NB4 (cell line): ENCODE results near the gene MYCBP2.

Source experiments
- MYC ChIP-seq: IDR thresholded peaks from 2 replicates; pipeline ENCODE4 v1.6.1; 2011; ENCODE audit warnings: low read depth, low read length
- POLR2A ChIP-seq: IDR thresholded peaks from 2 replicates; pipeline ENCODE4 v1.6.1; 2011; ENCODE audit warnings: mild to moderate bottlenecking; ENCODE audit not compliant: insufficient read length; ENCODE audit errors: extremely low read depth
- TF ChIP-seq, protein P1 (sequence below): IDR thresholded peaks from one replicate; pipeline ENCODE4 v1.5.1; 2012; ENCODE audit warnings: low read depth, low read length
- TF ChIP-seq, protein P2 (sequence below): IDR thresholded peaks from 2 replicates; pipeline ENCODE4 v1.6.1; 2011; ENCODE audit warnings: low read depth, low read length

DNA sequence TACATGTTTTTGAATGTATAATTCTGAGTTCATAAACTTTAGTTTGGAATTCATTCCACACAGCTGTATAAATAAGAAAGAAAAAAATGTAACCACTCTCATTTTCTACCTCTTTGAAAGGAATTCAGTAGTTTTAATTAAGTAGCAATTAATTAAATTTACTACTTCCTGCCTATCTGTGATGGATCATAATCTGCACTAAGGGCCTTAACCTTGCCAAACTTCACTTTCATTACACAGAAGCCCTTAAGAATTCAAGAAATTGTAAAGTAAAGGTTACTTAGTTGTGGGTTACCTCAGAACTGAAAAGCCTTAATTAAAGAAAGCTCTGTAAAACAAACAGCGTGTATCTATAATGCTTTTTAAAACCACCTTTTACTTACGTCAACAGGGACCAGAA is 188.1 kb downstream of the MYCBP2 start:
- TF ChIP-seq POLR2A (no peak), MYC (no peak)
- TF ChIP-seq, protein P1, sequence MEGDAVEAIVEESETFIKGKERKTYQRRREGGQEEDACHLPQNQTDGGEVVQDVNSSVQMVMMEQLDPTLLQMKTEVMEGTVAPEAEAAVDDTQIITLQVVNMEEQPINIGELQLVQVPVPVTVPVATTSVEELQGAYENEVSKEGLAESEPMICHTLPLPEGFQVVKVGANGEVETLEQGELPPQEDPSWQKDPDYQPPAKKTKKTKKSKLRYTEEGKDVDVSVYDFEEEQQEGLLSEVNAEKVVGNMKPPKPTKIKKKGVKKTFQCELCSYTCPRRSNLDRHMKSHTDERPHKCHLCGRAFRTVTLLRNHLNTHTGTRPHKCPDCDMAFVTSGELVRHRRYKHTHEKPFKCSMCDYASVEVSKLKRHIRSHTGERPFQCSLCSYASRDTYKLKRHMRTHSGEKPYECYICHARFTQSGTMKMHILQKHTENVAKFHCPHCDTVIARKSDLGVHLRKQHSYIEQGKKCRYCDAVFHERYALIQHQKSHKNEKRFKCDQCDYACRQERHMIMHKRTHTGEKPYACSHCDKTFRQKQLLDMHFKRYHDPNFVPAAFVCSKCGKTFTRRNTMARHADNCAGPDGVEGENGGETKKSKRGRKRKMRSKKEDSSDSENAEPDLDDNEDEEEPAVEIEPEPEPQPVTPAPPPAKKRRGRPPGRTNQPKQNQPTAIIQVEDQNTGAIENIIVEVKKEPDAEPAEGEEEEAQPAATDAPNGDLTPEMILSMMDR: no peak
- TF ChIP-seq, protein P2, sequence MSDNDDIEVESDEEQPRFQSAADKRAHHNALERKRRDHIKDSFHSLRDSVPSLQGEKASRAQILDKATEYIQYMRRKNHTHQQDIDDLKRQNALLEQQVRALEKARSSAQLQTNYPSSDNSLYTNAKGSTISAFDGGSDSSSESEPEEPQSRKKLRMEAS: no peak
